AG10803 (cell line): Measurements from ENCODE around the gene UNKL.

ENCODE experiments used
- DNase-seq: peaks from one replicate; pipeline ENCODE4 v3.0.0; 2010; ENCODE audit warnings: low read depth
- H3K4me3 ChIP-seq: 2 replicates; pipeline ENCODE4 v1.5.1; 2011; ENCODE audit warnings: mild to moderate bottlenecking, low read length, control low read depth
- TF ChIP-seq, protein P1 (sequence below): conservative IDR thresholded peaks from 2 replicates; pipeline ENCODE4 v1.5.1; 2011; ENCODE audit warnings: mild to moderate bottlenecking, low read length, control low read depth, inconsistent platforms

Gene UNKL

DNA sequence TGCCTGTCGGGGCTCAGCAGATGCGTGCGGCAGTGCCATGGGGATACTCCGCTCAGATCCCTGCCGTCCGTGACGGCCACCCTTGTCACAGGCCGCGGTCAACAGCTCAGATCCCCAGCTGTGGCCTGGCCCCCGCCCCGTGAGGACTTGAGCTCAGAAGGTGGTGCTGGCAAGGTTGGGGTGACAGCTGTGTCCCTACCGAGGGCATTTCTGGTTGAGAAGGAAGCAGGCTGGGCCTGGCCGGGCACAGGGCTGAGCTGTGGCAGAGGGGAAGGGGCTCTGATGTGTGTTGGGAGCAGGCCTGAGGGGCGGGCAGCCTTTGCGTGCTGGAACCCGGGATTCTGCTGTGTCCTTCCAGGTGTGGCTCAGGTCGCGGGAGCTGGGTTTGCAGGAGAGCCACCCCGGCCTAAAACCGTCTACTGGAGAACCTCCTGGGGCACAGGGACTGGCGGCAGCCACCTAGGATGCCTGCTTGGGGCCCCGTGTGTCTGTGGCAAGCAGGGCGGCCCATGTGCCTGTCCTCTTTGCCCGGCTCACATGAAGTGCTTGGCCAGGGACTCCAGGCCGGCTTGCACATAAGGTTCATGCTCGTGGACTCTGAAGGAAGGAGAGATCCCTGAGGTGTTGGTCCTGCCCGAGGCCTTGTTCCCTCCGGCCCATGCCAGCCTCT lies 100.0 kb downstream of the UNKL start:
- no peak for DNase-seq
- TF ChIP-seq, protein P1, sequence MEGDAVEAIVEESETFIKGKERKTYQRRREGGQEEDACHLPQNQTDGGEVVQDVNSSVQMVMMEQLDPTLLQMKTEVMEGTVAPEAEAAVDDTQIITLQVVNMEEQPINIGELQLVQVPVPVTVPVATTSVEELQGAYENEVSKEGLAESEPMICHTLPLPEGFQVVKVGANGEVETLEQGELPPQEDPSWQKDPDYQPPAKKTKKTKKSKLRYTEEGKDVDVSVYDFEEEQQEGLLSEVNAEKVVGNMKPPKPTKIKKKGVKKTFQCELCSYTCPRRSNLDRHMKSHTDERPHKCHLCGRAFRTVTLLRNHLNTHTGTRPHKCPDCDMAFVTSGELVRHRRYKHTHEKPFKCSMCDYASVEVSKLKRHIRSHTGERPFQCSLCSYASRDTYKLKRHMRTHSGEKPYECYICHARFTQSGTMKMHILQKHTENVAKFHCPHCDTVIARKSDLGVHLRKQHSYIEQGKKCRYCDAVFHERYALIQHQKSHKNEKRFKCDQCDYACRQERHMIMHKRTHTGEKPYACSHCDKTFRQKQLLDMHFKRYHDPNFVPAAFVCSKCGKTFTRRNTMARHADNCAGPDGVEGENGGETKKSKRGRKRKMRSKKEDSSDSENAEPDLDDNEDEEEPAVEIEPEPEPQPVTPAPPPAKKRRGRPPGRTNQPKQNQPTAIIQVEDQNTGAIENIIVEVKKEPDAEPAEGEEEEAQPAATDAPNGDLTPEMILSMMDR: no peak
- H3K4me3 ChIP-seq: no peak overlapping the region

DNA sequence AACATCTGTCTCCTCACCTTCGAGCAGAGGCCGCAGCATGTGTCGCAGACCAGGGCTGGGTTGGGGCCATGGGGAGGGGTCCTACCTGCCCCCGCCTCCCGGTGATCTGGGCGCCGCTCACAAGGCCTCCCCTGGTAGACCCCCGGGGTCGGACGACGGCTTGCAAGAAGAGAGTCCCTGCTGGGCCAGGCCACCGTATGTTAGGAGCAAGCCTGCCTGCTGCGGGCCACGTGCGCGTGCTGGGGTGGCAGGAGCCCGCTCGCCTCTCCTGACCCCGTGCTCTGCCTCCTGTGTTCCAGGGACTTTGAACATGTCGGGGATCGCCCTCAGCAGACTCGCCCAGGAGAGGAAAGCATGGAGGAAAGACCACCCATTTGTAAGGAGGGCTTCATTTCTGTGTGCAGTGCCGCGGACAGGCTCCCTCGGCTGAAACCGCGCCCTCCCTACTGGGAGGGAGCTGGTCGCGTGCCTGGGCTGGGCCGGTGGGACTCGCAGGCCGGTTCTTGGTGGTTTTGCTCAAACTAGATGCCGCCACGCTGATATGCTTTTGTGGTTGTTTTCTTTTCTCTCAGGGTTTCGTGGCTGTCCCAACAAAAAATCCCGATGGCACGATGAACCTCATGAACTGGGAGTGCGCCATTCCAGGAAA lies 100.7 kb downstream of the UNKL start:
- TF ChIP-seq, protein P1: no peak
- no peak overlapping the region for H3K4me3 ChIP-seq
- DNase-seq: no peak
